OCI-M1 (cell line): Measurements from ENCODE around the gene ODF4.
"Not testable (repeated sequence)": the region's sequence is repeated elsewhere in the genome, so short reads cannot be mapped to it uniquely, and the experiment has no call there.

Experiments used
- DNase-seq: peaks from one replicate; lab custom pipeline; 2025; lab: John Stamatoyannopoulos, UW

The ODF4 gene

GRCh38 chr17:8326511-8327302 lies 12.9 kb upstream of the ODF4 start:
- peak; percentile 81 for DNase-seq

DNA sequence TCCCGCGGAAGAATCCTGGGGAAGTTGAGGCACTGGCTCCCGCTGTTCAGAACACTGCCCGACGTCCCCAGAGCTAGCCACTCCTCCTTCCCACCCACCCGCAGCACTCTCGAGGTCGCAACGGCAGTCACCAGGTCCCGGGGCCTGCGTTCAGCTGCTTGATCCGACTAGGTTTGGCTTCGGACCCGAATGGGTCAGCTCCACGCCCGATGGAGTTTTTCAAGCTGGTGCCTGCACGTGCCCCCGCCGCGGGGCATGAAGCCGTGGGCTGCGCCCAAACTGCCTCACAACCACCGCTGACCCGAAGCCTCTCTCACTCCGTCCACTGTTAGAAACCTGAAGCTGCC lies 12.4 kb upstream of the ODF4 start:
- DNase-seq: no peak

DNA sequence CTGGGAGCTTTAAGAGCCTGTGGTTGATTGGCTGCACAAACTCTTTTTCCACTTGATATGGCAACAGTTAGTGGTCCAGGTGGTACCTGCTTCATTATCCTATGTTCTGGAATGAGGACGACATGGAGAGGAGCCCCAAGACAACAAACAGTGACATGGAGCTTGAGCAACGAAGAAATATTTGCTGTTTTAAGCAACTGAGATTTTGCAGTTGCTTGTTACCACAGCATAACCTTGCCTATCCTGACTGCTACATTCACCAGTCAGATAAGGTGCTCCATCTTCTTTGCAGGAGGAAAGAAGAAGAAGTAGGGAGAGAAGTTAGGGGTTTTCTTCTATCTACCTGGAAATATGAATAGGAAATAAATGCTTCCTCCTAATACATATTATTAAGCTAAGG lies 7.5 kb upstream of the ODF4 start:
- DNase-seq: no peak

DNA sequence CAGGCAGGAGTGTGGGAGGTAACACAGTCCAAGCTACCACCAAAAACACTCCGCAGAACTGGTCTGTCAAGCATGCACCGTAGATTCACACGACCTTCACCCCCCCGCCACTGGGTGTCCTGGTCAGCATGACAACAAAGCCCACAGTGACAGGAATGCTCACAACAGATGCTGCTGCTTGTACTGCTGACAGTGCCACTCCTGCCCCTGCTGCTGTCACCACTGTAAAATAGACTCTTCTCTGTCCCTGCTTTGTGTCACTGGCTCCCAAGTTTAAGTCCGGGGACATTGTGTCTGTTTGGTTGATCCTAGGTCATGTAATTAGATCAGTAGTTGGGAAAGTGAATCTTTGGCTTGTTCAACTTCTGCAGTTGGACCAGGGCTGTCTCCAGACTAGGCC lies 7.0 kb upstream of the ODF4 start:
- DNase-seq: no peak

DNA sequence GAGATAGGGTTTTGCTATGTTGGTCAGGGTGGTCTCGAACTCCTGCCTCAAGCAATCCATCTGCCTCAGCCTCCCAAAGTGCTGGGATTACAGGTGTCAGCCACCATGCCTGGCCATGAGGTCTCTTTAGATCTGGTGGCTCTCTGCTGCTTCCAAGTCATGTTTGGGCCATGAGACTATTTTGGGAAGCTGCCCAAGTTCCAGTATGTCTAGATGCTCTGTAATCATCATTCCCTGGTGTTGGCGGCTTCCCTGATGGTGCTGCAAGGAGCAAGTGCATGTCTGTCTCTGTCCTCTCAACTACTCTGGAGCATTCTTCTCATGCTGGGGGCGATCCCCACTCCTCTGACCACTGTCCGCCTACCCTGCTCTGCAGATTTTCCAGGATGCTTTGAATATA lies 6.4 kb upstream of the ODF4 start:
- no peak for DNase-seq

GRCh38 chr17:8337802-8338752 lies 1.6 kb upstream of the ODF4 start:
- DNase-seq: peak; percentile 85

GRCh38 chr17:8338753-8339140 lies 893 bp upstream of the ODF4 start:
- DNase-seq: no peak

DNA sequence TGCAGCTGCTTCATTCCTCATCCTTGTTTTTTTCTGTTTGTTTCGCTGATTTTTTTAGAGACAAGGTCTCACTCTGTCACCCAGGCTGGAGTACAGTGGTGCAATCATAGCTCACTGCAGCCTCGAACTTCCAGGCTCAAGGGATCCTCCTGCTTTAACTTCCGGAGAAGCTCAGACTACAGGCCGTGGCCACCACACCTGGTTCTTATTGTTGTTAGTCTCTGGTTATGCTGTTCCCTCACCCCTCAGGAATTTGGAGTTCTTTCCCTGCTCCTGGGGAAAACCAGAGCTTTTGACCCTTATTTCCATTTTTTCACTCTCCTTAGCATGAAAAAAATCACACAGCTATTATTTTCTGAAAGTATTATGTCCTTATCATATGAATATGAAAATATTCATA lies 1.8 kb downstream of the ODF4 start:
- DNase-seq: no peak

DNA sequence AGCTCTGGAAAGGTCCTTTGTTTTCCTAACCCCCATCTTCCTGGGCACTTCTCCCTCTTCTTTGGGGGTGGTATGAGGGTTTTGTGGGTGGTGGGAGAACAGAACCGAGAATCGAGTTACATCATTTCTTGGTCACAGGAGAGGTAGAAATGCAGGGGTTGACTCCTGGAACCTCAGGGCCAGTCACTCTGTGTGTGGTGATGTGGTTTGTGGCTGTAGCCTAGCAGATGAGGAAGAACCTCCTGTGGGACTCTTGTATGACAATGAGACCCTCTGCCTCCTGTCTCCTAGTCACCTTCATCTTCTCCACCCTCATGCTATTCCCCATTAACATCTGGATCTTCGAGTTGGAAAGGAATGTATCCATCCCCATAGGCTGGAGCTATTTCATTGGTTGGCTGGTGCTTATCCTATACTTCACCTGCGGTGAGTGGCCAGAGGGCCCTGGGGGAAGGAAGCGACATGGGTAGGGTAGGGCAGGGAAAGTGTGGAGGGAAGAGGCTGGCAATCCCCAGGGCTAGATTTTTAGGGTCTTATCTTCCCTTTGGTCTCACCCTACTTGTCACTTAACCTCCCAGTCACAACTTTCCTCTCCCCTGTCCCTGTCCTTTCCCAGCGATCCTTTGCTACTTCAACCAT lies 5.5 kb downstream of the ODF4 start:
- peak; percentile 34 for DNase-seq

GRCh38 chr17:8345951-8346665 lies 6.5 kb downstream of the ODF4 start:
- DNase-seq: no peak

- not testable (repeated sequence) for DNase-seq
Observed at GRCh38 chr17:8347001-8347400, 7.4 kb downstream of the ODF4 start.

GRCh38 chr17:8350339-8350738 lies 10.7 kb downstream of the ODF4 start:
- DNase-seq: no peak

DNA sequence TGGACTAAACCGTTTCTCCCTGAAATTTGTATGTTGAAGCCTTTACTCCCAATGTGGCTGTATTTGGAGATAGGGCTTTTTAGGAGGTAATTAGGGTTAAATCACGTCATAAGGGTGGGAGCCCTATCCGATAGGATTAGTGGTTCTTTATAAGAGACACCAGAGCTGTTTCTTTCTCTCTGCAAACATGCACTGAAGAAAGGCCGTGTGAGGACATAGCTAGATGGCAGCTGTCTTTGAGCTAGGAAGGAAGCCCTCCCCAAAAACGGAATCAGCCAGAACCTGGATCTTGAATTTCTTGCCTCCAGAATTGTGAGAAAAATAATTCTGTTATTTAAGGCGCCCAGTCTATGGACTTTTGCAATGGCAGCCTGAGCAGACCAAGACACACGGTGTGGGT lies 14.1 kb downstream of the ODF4 start:
- no peak for DNase-seq

GRCh38 chr17:8354236-8354635 lies 14.6 kb downstream of the ODF4 start:
- DNase-seq: no peak

- no peak for DNase-seq
Observed at GRCh38 chr17:8357910-8358309, 18.3 kb downstream of the ODF4 start.

- peak; percentile 37 for DNase-seq
Observed at GRCh38 chr17:8359769-8360168, 20.1 kb downstream of the ODF4 start.

DNA sequence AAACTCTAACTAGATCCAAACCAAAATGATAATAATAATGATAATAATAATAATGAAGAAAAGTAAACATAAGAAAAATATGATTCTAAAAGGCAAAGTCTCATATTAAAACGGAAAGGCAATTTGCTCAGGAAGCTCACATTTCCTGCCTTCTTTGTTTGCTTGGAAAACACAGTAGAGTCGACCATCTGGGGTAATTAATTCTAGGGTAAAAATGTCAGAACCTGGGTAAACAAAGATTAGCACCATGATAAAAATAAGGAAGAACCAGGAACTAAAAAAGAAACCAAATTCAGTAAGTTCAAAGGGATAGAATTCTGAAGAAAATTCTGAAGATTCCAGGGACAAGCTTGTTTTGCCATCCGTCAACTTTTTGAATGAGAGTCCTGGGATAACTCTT lies 20.6 kb downstream of the ODF4 start:
- DNase-seq: no peak

DNA sequence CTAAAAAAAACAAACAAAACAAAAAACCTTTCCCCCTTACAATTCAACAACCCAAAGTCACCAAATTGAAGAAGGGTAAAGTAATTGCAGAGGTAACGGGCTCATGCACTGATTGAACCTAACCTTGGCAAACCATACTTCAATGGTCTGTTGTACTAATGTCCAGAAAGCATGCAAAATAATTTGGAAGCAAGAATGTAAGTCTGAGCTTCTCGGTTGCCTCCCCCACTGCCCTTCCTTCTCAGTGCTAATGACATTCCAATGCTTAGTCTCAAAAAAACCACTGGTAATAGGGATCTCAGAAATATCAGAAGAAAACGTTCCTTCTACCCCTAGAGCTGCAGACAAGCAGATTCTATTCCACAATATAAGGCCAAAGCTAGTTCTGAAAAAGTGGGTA lies 21.1 kb downstream of the ODF4 start:
- no peak for DNase-seq

DNA sequence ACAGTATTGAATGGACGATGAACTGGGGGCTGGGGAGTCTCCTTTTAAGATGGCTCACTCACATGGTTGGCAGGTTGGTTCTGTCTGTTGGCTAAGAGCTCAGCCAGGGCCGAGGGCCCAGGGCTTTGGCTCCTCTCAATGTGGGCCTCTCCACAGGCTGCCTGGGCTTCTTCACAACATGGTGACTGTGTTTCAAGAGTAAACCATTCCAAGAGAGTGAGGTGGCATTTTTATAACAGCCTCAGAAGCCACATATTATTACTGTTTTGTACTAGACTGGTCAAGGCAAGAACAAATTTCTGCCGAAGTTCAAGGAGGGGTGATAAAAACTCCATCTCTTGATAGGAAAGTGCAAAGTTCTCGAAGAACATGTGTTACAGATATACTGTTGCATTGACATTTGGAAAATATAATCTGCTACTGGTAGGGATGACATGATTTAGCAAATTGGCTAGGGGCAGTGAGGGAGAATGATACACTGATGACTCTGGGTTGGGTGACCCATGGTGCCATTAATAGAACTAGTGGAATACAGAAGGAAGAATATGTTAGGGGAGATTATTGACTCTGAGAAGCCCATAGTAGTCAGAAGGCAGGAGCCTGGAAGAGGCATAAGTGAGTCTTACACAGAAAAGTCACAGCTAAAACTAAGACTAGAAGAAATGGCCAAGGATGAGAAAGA lies 23.2 kb downstream of the ODF4 start:
- no peak for DNase-seq

DNA sequence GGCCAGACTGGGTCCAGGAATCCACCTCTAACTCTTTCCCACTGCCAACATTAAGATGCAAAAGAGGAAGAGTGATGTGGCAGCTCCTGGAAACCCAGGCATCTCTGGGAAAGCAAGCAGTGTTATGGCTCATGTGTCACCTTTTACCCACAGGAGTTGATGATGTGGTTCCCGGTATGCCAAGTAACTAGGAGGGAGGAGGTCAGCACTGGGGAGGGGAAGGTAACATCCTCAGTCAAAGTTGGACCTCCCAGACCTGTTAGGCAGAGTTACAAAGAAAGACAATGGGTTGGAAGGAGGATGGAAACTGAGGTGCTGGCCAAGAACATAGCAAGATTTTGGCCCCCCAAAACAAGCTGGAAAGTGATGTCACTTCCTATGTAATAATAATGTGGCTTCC lies 25.5 kb downstream of the ODF4 start:
- no peak for DNase-seq

DNA sequence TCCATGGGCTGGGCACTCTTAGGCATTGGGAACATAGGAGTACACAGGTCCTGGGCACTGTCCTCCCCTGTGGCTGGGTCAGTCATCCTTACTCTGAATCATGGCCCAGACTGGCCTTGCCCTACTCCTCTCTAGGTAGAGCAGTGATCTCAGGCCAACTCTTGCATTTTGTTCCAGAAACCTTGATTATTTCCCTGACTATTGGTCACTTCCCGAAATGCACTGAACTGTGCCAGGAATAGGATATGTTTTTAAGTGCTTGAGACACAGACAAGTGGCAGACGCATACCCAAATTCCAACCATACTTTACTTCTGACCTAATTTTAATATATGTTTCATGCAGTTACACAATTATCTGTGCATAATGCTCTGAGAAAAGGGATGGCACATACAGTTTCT lies 26.6 kb downstream of the ODF4 start:
- no peak for DNase-seq

DNA sequence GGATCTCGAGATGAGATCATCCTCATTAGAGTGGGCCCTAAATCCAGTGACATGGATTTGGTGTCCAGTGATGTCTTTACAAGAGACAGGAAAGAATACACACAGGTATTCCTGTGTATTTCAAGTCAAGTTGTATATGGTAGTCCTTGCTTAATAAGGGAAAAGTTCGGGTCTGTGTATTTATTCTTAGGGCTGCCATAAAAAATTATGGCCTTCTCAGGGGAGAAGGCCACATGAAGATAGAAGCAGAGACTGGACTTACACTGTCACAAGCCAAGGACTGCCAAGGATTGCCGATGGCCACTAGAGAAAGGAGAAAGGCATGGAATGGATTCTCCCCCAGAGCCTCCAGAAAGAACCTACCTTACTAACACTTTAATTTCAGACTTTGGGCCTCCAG lies 28.6 kb downstream of the ODF4 start:
- no peak for DNase-seq
